Measurements from ENCODE around the gene RAB42. TPM values are rescaled to one million over a fixed set of nuclear protein-coding genes. Genes with fewer than 3 reads are reported as not detected.
"Not testable (repeated sequence)": the region's sequence is repeated elsewhere in the genome, so short reads cannot be mapped to it uniquely, and the experiment has no call there.

RAB42 gene, protein sequence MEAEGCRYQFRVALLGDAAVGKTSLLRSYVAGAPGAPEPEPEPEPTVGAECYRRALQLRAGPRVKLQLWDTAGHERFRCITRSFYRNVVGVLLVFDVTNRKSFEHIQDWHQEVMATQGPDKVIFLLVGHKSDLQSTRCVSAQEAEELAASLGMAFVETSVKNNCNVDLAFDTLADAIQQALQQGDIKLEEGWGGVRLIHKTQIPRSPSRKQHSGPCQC
- polyA plus RNA-seq (ENCODE audit: insufficient read length in 4 of 4): 1 to 10 TPM; 2.1 to 3.7 (median 3.0) TPM

DNA sequence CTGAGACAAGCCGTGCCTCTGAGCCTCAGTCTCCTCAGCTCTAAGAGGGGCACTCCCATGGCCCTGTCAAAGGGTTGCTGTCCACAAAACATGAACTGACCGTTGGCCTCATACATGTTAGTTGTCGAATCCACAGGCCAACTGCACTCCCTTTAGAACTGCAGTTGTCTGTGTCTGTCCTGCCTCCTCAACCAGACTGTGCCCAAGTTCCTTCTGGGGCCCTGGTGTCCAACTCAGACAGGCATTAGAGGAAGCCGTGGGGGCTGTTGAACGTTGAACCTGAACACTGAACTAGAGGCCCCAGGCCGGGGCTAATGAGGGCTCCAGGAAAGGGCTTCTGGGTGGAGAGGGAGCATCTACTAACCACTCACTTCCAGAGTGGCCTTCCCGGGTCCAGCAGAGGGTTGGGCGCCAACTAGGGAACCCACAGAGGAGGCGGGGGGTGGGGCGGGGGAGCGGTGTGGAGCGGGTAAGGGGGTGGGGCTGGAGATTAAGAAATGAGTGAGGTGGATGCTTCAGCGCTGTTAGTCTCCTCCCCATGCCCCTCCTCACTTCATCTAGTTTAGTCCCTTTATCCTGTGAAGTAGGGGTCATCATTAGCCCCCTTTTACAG lies at the start of gene RAB42:
Gene RAB42 (plus strand): TSS at position 558 of the 613 bp plus-strand sequence. CDS start 247 bp downstream, outside the sequence.
- no peak for DNase-seq (ENCODE audit: low read depth in 4 of 4, low spot score in 2 of 4)

DNA sequence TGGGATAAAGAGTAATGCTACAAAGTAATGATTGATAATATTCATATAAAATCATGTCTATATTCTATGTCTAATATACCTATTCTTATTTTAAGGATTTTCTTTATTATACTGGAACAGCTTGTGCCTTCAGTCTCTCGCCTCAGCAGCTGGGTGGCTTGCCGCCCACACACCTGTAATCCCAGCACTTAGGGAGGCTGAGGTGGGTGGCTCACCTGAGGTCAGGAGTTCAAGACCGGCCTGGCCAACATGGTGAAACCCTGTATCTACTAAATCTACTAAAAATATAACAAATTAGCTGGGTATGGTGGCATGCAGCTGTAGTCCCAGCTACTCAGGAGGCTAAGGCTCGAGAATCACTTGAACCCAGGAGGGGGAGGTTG lies 46.8 kb upstream of the RAB42 start:
- no peak for DNase-seq (ENCODE audit: low read depth in 4 of 4, low spot score in 2 of 4)

DNA sequence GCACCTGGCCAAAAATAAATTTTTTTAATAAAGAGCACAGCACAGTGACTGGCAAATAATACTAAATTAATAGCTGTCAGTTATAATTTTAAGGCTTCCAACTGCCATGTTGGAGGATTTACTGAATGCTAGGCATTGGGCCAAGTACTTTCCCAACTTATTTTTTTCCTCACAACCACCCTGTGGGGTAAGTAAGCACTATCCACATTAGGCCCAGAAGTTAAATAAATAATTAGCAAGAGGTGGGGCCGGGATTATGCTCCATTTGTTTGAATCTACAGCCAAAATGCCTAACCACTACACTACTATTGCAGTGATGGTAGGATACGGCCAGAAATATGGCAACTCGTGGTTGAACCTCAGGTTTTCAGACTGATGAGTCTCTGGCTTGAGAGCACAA lies 43.7 kb upstream of the RAB42 start:
- DNase-seq (ENCODE audit: low read depth in 4 of 4, low spot score in 2 of 4): no peak

DNA sequence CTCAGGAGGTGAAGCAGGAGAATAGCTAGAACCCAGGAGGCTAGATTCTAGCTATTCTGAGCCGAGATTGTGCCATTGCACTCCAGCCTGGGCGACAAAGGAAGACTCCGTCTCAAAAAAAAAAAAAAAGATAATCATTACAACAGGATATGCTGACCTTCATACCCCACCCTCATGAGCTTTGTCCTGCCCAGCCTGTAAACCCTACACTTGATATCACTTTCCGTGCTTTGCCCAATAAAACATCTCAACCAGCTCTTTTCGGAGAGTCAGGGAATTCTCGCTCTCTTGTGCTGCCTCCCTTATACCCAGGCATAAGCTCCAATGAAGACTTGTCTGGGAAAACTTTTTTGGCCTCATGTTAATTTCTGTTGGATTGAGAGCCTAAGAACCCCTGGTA lies 40.7 kb upstream of the RAB42 start:
- DNase-seq (ENCODE audit: low read depth in 4 of 4, low spot score in 2 of 4): no peak

DNA sequence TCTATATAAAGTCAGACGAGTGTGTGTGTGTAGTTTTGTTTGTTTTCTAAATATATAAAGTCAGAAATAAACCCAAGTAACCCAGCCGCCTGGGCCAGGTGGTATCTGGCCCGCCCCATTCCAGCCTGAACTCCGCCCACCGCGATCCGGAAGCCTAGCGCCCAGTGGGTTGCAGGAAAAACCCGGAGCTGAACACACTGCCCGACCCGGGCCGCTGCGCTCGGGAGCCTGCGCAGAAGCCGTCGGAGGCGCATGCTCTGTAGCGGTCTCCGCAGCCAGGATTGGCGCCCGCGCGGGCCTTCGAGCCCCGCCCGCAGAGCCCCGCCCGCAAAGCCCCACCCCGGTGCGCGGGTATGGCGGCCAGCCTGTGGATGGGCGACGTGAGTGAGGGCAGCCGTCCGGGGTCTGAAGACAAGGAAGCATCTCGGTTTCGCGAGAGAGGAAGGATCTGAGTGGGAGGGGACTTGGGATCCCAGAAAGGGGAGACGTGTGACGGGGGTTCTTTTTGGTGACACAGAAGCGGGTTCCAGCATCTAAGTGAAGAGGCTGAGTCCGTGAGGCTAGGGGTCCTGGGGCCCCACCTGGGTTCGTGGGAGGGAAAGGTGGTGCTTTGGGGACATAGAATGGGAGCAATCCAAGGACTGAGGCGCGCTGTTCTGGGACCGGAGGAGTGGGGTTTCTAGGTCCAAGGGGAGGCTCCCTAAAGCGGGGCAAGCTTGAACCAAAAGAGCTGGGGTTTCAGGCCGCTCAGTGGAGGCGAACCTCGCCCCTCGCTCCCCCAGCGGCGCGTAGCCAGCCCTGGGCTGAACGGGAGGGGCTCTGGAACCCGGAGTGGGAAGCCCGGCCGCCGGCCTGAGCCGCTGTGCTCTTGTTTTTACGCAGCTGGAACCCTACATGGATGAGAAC lies 39.1 kb upstream of the RAB42 start, which contains the start of gene TRNAU1AP:
Gene TRNAU1AP (plus strand): TSS at position 328 of the 906 bp plus-strand sequence. CDS start 26 bp downstream, at position 354.
- DNase-seq (ENCODE audit: low read depth in 4 of 4, low spot score in 2 of 4): peak; percentile 84 to 96 (median 93)

DNA sequence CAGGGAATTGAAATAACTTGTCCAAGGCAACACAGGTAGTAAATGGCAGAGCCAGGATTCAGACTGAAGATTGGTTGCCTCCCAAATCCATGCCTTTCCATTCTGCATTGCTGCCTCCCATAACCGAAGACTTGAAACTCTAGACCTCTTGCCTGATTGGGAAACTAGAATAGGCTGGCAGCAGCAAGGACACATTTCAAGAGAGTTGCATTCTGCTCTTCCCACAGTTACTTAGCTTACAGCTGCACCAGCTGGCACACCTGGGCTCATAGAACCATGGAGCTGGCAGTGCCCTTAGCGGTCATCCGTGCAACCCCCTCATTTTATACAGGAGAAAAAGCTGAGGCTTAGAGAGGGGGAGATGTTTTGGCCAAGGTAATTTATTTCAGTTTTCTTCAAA lies 31.2 kb upstream of the RAB42 start:
- DNase-seq (ENCODE audit: low read depth in 4 of 4, low spot score in 2 of 4): no peak

- DNase-seq (ENCODE audit: low read depth in 4 of 4, low spot score in 2 of 4): no peak
Measured at GRCh38 chr1:28564310-28564709, 27.8 kb upstream of the RAB42 start.

DNA sequence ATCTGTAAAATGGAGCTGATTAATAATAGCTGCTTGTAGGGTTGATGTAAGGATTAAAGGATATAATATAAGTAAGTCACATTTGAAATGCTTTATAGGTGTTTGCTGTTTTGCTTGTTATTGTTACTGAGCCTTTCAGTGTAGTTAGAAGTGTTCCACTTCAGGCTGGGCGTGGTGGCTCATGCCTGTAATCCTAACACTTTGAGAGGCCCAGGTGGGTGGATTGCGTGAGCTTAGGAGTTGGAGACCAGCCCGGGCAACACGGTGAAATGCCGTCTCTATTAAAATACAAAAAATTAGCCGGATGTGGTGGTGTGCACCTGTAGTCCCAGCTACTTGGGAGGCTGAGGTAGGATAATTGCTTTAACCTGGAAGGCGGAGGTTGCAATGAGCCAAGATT lies 27.0 kb upstream of the RAB42 start:
- no peak for DNase-seq (ENCODE audit: low read depth in 4 of 4, low spot score in 2 of 4)

GRCh38 chr1:28565726-28566125 lies 26.3 kb upstream of the RAB42 start:
- no peak for DNase-seq (ENCODE audit: low read depth in 4 of 4, low spot score in 2 of 4)

DNA sequence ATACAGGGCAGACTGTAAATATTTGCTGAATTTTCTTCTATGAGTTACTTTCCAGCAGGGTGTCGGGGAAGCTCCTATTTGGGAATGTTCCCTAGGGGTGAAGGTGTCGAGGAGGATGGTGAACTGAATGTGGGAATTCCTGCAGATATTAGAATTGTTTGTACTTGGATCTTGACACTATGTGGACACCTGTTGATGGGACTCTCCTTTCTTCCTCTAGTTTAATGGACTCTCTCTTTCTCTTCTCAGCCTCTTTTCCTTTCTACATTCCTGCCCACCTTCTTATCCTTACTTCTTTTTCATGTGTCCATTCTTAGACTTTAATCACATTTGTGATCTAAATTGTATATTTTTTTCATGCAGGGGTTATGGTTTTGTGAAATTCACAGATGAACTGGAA lies 25.1 kb upstream of the RAB42 start:
- DNase-seq (ENCODE audit: low read depth in 4 of 4, low spot score in 2 of 4): no peak

DNA sequence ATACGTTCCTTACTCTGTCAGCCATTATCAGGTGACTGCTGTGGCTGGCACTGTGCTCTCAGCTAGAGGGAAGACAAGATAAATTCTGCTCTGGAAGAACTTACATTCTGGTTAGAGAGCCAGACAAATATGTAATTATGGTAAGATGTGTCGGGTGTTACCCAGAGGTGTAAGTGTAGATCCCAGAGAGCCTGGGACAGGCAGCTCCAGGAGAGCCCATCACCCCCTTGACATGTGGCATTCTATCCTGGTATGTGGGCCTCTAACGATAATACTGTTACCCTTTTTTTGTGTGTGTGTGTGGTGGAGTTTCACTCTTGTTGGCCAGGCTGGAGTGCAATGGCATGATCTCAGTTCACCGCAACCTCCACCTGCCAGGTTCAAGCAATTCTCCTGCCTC lies 20.2 kb upstream of the RAB42 start:
- no peak for DNase-seq (ENCODE audit: low read depth in 4 of 4, low spot score in 2 of 4)

DNA sequence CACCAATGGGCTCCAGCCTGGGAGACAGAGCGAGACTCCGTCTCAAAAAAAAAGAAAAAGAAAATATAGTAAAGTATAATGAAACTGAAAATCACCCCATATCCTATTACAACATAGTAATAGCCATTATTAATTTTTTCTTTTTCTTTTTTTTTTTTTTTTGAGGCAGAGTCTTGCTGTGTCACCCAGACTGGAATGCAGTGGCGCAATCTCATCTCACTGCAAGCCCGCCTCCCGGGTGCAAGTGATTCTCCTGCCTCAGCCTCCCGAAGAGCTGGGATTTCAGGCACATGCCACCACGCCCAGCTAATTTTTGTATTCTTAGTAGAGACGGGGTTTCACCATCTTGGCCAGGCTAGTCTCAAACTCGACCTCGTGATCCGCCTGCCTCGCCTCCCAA lies 19.2 kb upstream of the RAB42 start:
- not testable (repeated sequence) for DNase-seq (ENCODE audit: low read depth in 4 of 4, low spot score in 2 of 4)

GRCh38 chr1:28573564-28573963 lies 18.5 kb upstream of the RAB42 start:
- no peak for DNase-seq (ENCODE audit: low read depth in 4 of 4, low spot score in 2 of 4)

DNA sequence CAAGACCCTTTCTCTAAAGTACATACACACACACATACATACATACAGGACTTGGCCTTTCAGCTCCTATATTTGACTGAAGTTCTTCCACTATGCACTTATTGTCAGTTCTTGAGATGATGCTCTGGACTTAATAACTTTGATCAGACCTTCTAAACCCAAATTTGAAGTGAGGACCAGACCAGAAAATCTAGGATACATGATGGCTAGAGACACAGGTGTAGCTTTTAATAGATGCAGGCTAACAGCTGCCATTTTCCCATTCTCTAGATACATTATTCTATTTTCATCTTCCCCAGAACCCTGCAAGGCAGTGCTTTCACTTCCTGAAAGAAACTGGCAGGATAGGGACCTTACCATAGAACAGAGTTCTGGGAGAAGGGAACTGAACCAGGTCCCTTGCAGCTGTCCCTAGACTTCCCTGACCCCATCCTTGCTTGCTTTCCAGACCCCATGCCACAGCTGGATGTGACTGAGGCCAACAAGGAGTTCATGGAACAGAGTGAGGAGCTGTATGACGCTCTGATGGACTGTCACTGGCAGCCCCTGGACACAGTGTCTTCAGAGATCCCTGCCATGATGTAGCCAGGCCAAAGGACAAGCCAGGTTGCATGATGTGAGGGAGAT lies 14.9 kb upstream of the RAB42 start:
- no peak for DNase-seq (ENCODE audit: low read depth in 4 of 4, low spot score in 2 of 4)

DNA sequence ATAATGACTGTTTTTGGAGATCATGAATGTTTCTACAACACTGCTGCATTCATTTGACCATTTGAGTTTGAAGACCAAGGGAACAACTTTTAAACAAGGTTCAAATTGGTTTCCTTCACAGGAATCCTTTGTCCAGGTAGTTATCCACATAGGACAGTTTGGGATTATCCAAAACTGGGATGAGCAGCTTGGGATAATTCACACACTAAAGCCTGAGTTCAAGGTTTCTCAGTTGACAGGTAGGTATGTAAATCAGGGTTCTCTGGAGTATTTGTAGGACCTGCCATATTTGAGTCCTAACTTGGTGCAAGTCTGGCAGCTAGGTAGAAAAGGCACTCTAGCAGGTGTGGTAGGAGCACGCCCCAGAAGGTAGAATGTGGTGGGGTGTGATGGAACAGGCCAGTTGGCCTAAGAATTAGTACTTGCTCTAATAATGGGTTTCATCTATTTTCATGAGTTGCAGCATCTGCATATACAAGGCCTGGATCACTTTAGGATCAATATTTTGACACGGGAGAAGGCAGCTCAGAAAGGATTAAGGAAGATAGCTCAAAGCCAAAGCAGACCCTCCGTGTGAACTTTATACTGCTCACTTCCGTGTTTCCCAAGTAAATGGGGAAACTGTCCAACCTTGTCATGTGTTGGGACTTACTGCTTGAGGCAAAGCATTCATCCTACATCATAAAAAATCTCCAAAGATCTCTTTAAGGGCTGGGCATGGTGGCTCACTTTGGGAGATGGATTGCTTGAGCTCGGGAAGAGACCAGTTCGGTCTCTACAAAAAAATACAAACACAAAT lies 14.1 kb upstream of the RAB42 start:
- no peak for DNase-seq (ENCODE audit: low read depth in 4 of 4, low spot score in 2 of 4)

- no peak for DNase-seq (ENCODE audit: low read depth in 4 of 4, low spot score in 2 of 4)
Measured at GRCh38 chr1:28578696-28579218, 13.3 kb upstream of the RAB42 start.

GRCh38 chr1:28579401-28579800 lies 12.7 kb upstream of the RAB42 start:
- DNase-seq (ENCODE audit: low read depth in 4 of 4, low spot score in 2 of 4): no peak

DNA sequence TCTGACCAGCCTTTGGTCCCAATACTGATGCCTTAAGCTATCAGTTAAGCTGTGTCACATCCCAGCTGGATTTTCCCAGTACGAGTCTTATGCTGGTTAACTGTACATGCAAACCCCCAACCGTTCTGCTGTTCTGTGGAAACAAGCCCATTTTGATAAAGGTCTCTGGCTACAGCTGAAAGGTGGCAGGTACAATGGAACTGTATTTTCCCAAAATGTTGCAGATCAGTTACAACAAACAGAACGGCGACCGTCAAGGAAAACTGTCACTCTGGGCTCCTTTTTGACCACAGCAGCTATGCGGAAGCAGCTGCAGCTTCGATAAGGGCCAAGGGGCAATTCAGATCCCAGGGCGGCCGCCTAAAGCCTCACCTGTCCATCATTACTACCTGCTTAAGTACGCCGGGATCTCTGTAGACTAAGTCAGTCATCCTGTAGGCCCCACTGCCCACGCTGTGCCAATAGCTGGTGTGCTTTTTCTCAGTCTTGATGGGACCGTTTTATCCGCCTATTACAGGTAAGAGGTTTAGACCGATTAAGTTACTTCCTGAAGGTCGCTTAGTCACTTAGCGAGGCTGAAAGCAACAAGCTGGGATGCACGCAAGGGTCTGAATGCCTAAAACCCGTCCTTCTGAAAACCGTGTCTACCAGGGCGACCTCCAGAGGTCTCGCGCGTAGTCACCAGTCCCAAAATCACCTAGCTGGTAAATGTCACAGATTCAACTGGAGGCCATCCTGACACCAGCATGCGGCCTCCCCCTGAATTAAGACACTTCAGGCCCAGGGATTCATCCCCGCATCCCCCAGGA lies 11.1 kb upstream of the RAB42 start:
- no peak for DNase-seq (ENCODE audit: low read depth in 4 of 4, low spot score in 2 of 4)

Measured in left renal cortex interstitium (tissue), 4 donors.